ENCODE data around the gene ARSG. TPM values are rescaled to one million over a fixed set of nuclear protein-coding genes. Genes with fewer than 3 reads are reported as not detected.
"Not testable (repeated sequence)": the region's sequence is repeated elsewhere in the genome, so short reads cannot be mapped to it uniquely, and the experiment has no call there.

The ARSG gene
- total RNA-seq, 1 experiment from 2014 or later: 9.3 TPM

- DNase-seq (ENCODE audit: low read depth): no peak
Observed at GRCh38 chr17:68396226-68397107, 105.2 kb downstream of the ARSG start.

GRCh38 chr17:68397108-68397536 lies 105.8 kb downstream of the ARSG start:
- no peak for DNase-seq (ENCODE audit: low read depth)

- DNase-seq (ENCODE audit: low read depth): peak; percentile 69
Observed at GRCh38 chr17:68398691-68399637, 107.7 kb downstream of the ARSG start.

GRCh38 chr17:68399638-68400403 lies 108.5 kb downstream of the ARSG start:
- DNase-seq (ENCODE audit: low read depth): no peak

GRCh38 chr17:68400404-68400735 lies 109.1 kb downstream of the ARSG start:
- DNase-seq (ENCODE audit: low read depth): no peak

- no peak for DNase-seq (ENCODE audit: low read depth)
Observed at GRCh38 chr17:68401288-68401687, 110.0 kb downstream of the ARSG start.

- no peak for DNase-seq (ENCODE audit: low read depth)
Observed at GRCh38 chr17:68403122-68403521, 111.8 kb downstream of the ARSG start.

- not testable (repeated sequence) for DNase-seq (ENCODE audit: low read depth)
Observed at GRCh38 chr17:68403837-68404236, 112.5 kb downstream of the ARSG start.

GRCh38 chr17:68407656-68408055 lies 116.4 kb downstream of the ARSG start:
- DNase-seq (ENCODE audit: low read depth): not testable (repeated sequence)

- not testable (repeated sequence) for DNase-seq (ENCODE audit: low read depth)
Observed at GRCh38 chr17:68413597-68414560, 122.6 kb downstream of the ARSG start.

- DNase-seq (ENCODE audit: low read depth): not testable (repeated sequence)
Observed at GRCh38 chr17:68414901-68415300, 123.6 kb downstream of the ARSG start.

- DNase-seq (ENCODE audit: low read depth): no peak
Observed at GRCh38 chr17:68417317-68417716, 126.0 kb downstream of the ARSG start.

- DNase-seq (ENCODE audit: low read depth): no peak
Observed at GRCh38 chr17:68418876-68419275, 127.6 kb downstream of the ARSG start.

- DNase-seq (ENCODE audit: low read depth): no peak
Observed at GRCh38 chr17:68420065-68420464, 128.8 kb downstream of the ARSG start.

- no peak for DNase-seq (ENCODE audit: low read depth)
Observed at GRCh38 chr17:68421486-68421885, 130.2 kb downstream of the ARSG start.

GRCh38 chr17:68422821-68423220 lies 131.5 kb downstream of the ARSG start:
- no peak for DNase-seq (ENCODE audit: low read depth)

GRCh38 chr17:68423251-68423650 lies 132.0 kb downstream of the ARSG start:
- no peak for DNase-seq (ENCODE audit: low read depth)

- no peak for DNase-seq (ENCODE audit: low read depth)
Observed at GRCh38 chr17:68424203-68424602, 132.9 kb downstream of the ARSG start.

GRCh38 chr17:68424861-68425260 lies 133.6 kb downstream of the ARSG start:
- DNase-seq (ENCODE audit: low read depth): no peak

- no peak for DNase-seq (ENCODE audit: low read depth)
Observed at GRCh38 chr17:68425979-68426378, 134.7 kb downstream of the ARSG start.

- no peak for DNase-seq (ENCODE audit: low read depth)
Observed at GRCh38 chr17:68427575-68427974, 136.3 kb downstream of the ARSG start.

Measured in Daoy (cell line).